NCI-H774 (cell line): ENCODE measurements around the gene MMP14.

Experiments used
- DNase-seq: peaks from one replicate; lab custom pipeline; 2025; lab: John Stamatoyannopoulos, UW

The MMP14 gene

GRCh38 chr14:22861651-22862050 lies 25.3 kb downstream of the MMP14 start:
- no peak for DNase-seq

DNA sequence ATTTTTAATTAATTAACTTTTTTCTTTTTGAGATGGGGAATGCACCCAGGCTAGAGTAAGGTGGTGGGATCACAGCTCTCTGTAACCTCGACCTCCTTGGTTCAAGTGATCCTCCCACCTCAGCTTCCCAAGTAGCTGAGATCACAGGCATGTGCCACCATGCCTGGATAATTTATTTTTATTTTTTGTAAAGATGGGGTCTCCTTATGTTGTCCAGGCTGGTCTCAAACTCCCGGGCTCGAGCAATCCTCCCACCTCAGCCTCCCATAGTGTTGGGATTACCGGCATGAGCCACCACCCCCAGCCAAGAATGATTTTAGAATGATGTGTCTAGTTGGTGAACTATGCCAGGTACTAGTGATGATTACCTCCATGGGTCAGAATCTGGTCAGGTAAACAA lies 28.6 kb downstream of the MMP14 start:
- no peak for DNase-seq

- DNase-seq: no peak
Measured at GRCh38 chr14:22865424-22866405, 29.3 kb downstream of the MMP14 start.

DNA sequence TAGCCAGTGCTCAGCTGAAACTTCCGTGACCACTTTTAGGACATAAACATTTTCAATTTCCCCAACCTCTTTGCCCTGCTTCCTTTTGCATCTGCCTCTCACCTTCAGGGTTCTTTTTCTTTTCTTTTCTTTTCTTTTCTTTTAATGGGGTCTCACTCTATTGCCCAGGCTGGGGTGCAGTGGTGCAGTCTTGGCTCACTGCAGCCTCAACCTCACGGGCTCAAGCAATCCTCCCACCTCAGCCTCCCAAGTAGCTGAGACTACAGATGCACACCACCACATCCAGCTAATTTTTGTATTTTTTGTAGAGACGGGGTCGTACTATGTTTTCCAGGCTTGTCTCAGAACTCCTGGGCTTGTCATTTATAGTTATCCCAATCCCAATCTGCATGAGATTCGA lies 30.5 kb downstream of the MMP14 start:
- no peak for DNase-seq

DNA sequence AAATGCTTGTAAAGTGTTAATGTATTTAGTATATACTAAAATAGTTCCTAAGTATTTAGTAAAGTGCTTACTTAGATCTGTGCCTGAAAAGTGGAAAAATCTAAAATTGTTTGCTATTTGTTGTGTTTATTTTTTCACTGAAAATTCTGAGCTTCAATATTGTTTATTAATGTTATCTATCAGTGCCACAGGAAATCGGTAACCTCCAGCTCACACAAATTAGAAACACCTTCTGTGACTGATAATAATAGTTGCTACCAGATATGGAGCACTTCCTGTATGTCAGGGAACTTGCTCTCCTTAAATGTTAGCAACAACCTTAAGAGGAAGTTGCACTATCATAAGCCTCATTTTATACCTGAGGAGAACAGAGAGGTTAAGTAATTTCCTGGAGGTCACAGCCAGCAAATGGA lies 34.4 kb downstream of the MMP14 start:
- no peak for DNase-seq

DNA sequence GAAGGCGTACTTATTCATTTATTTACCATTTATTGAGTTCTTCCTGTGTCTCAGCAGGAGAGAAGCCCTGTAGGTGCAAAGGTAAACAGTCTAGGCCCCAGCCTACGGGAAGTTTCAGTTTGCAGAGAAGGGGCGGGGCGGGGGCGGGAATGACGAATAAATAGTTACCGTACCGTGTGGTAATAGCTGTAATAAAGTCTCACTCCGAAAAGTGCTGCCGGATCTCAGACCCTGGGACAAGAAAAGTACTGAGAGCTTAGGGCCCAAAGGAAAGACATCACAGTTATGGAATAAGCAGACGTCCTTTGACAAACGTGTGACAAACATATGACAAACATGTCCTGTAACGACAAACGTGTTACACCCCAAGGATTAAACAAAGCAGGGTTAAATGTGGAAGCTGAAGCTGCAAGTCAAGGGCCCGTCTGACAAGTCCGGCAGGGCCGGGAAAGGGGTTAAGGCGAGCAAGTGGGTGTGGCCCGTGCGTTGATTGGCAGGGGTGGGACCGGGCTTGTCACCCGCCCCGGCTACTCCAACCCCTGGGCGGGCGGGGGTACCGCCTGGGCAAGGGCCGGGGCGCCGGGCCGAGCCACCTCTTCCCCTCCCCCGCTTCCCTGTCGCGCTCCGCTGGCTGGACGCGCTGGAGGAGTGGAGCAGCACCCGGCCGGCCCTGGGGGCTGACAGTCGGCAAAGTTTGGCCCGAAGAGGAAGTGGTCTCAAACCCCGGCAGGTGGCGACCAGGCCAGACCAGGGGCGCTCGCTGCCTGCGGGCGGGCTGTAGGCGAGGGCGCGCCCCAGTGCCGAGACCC lies 35.0 kb downstream of the MMP14 start, which contains the start of gene LRP10:
Gene LRP10 (plus strand): TSS at position 517 of the 809 bp plus-strand sequence. CDS start 564 bp downstream, outside the sequence.
- peak; percentile 85 for DNase-seq

DNA sequence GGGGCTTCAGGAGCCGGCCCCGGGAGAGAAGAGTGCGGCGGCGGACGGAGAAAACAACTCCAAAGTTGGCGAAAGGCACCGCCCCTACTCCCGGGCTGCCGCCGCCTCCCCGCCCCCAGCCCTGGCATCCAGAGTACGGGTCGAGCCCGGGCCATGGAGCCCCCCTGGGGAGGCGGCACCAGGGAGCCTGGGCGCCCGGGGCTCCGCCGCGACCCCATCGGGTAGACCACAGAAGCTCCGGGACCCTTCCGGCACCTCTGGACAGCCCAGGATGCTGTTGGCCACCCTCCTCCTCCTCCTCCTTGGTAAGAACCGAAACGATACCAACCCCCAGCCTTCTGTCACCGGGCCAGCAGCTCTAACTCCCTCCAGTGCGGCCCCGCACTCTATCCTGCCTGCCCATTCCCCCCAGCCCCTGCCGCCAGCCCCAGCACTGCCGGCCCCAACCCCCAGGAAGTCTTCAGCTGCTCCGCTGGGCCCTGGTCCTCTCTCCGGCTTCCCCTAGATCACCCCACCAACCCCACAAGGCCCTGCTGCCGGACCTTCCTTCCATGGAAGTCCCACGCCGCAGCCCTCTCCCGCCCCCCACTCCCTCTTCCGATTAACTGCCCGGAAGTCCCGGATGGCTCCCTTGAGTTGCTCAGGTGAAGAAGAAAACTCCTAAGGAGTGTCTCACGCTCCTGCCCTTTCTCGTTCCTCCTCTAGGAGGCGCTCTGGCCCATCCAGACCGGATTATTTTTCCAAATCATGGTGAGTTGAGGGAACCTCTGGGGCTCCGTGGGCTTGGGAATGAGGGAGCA lies 35.8 kb downstream of the MMP14 start:
- DNase-seq: peak; percentile 80

- no peak for DNase-seq
Measured at GRCh38 chr14:22872833-22873520, 36.6 kb downstream of the MMP14 start.

GRCh38 chr14:22875003-22875747 lies 38.8 kb downstream of the MMP14 start:
- DNase-seq: no peak

- no peak for DNase-seq
Measured at GRCh38 chr14:22875748-22876319, 39.4 kb downstream of the MMP14 start.

GRCh38 chr14:22877000-22877501 lies 40.7 kb downstream of the MMP14 start:
- DNase-seq: no peak

- DNase-seq: no peak
Measured at GRCh38 chr14:22878271-22879246, 42.2 kb downstream of the MMP14 start.

DNA sequence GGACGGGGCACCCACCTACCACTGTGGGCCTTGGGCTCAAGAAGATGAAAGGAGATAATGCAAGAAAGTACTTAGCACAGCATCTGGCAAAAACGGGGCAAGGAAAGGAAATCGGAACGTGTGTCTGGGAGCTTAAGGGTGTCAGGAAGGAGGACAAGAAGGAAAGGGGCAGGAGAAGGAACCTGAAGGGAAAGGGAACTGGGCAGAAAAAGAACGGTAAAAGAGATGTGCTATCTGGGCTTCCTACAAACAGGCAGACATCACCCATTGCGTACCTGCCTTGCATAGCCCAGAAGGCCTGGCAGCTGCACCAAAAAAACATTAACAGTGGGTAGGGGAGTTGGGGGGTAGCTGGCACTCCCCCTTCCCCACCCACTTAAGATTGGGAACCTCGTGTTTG lies 45.7 kb downstream of the MMP14 start:
- DNase-seq: no peak

DNA sequence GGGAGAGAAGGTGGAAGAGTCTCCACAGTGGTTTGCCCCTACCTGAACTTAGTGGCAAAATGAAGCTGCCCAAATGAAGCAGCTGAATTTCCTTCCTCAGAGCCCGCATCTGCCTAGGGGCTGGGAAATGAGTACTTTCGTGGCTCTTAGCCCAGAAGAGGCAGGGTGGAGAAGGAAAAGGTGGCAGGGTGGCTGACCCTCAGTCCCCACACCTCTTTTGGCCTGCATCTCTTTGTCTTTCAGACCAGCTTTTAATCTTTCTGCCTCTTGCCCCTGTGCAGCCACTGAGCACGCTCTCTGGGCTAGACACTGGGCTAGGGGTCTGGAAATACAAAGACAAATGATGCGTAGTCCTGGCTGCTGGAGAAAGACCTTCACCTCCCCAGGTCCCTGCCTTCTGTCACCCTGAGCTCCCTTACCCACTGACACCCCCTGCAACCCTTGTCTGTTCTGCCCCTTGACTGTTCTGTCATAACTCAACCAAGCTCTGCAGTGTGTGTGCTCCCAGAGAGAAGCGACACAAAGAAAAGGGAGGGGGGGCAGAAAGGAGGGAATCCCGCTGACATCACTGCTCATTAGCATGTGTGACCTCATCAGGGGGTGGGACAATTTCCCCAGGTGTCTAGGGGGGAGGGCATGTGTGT lies 46.3 kb downstream of the MMP14 start:
- peak; percentile 70 for DNase-seq

DNA sequence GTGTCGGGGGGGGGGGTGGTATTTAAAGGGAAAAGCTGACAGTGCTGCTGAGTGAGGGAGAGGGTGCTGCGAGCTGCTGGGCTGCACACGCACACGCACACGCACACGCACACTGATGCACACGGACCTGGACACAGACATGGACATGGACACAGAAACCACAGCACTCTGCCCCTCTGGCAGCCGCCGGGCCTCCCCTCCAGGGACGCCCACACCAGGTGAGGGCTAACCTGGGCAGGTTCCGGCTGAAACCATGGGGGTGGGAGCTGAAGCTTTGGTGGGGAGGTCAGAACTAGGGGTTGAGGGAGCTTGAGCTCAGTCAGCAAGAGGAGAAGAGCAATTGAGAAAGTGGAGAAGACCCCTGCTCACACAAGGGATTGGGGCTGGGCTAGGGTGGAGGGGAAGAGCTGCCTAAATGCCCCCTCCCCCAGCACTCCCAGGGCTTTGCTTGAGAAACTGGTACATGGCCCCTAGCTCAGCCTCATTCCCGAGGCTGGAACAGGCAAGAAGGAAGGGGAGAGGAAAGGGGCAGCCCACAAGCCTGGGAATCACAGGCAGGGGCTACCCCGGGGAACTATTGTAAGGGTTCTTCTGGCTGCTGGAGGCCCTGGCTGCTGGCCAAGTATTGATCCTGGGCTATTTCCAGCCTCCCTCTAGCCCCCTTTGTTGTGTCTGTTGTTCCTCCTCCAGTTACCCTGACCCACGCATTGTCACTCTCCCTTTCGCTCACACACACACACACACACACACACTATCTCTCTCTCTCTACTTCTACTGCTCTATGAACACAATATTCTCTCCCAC lies 47.0 kb downstream of the MMP14 start, which contains the start of gene REM2:
Gene REM2 (plus strand): TSS at position 50 of the 804 bp plus-strand sequence. CDS start 66 bp downstream, at position 116.
- no peak for DNase-seq

GRCh38 chr14:22884076-22884737 lies 47.8 kb downstream of the MMP14 start:
- DNase-seq: no peak
